Keratinocyte (primary cell): ENCODE data around the gene HERC2.

Source experiments
- EZH2 ChIP-seq: IDR thresholded peaks from one replicate; pipeline ENCODE4 v1.6.1; 2012; ENCODE audit warnings: inconsistent platforms, mild to moderate bottlenecking, low read length, moderate library complexity
- TF ChIP-seq, protein P1 (sequence below), 3 experiments: IDR thresholded peaks in 1 of 3; conservative IDR thresholded peaks in 1 of 3; optimal IDR thresholded peaks in 1 of 3; 2 replicates in 2 of 3; 3 replicates in 1 of 3; pipeline versions ENCODE3 to v1.5.1; 2011; ENCODE audit warnings: low read length in 3 of 3, mild to moderate bottlenecking in 3 of 3, moderate library complexity in 2 of 3, control low read depth in 1 of 3, inconsistent platforms in 1 of 3; ENCODE audit not compliant: insufficient read depth in 2 of 3; ENCODE audit errors: extremely low read depth in 1 of 3

DNA sequence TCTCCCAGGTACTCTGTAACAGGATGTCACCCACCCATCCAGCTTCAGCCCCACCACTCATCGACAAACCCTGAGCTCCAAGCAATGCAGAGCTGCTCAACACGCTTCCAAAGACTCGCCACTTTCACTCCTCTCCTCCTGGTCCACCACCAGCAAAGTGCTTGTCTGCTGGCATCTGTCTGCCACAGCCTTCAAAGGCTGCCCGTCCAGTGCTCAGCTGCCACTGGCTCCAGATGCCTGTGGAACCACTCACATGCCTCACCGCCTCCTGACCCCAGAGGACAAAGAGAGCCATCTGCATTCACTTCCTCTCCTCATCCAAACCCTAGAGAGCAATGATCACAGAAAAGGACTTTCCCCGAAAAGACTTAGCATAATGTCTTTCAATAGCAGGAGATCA lies 113.4 kb downstream of the HERC2 start:
- no peak for TF ChIP-seq EZH2
- TF ChIP-seq, protein P1, sequence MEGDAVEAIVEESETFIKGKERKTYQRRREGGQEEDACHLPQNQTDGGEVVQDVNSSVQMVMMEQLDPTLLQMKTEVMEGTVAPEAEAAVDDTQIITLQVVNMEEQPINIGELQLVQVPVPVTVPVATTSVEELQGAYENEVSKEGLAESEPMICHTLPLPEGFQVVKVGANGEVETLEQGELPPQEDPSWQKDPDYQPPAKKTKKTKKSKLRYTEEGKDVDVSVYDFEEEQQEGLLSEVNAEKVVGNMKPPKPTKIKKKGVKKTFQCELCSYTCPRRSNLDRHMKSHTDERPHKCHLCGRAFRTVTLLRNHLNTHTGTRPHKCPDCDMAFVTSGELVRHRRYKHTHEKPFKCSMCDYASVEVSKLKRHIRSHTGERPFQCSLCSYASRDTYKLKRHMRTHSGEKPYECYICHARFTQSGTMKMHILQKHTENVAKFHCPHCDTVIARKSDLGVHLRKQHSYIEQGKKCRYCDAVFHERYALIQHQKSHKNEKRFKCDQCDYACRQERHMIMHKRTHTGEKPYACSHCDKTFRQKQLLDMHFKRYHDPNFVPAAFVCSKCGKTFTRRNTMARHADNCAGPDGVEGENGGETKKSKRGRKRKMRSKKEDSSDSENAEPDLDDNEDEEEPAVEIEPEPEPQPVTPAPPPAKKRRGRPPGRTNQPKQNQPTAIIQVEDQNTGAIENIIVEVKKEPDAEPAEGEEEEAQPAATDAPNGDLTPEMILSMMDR (optimal IDR thresholded peaks at IDR 0.05 in 1 of 3, IDR thresholded peaks at IDR 0.05 in 1 of 3, conservative IDR thresholded peaks at IDR 0.05 in 1 of 3; ENCODE audit: extremely low read depth in 1 of 3, insufficient read depth in 2 of 3, low read length in 3 of 3): no peak
